ENCODE results near the gene PLSCR1. TPM values are rescaled to one million over a fixed set of nuclear protein-coding genes. Genes with fewer than 3 reads are reported as not detected.

PLSCR1 gene
- total RNA-seq, 1 experiment from 2014 or later = 62.8 TPM

GRCh38 chr3:146471012-146471411 is 73.4 kb downstream of the PLSCR1 start:
- BruUV-seq (replicated peaks) = no TSS peak
- no peaks in the 10 kb centered on the region for H3K9me3 Mint-ChIP-seq (ENCODE audit: unreplicated experiment)
- ChIA-PET POLR2A (no interaction called here), CTCF (interaction anchor here (0.7 kb wide), 1 partner anchor 994 kb away, joined by 3 read pairs; no protein-coding TSS in a partner anchor)
- H3K27ac Mint-ChIP-seq (ENCODE audit: low read depth, unreplicated experiment) = no peak overlapping the region
- H3K27me3 Mint-ChIP-seq (ENCODE audit: insufficient read depth, unreplicated experiment) = no peaks in the 10 kb centered on the region
- no peak overlapping the region for H3K4me3 Mint-ChIP-seq (ENCODE audit: unreplicated experiment)
- H3K36me3 Mint-ChIP-seq (ENCODE audit: insufficient read depth, unreplicated experiment) = peaks cover 4% of the 10 kb centered on the region
- TF ChIP-seq CTCF (IDR thresholded peaks at IDR 0.05; ENCODE audit: unreplicated experiment) = no peak
- DNase-seq (ENCODE audit: unreplicated experiment) = no peak
- peaks cover 32% of the 10 kb centered on the region for H3K4me1 Mint-ChIP-seq (ENCODE audit: insufficient read depth, unreplicated experiment)
- intact Hi-C loops (cut with micrococcal nuclease) = no loop called here

- TF ChIP-seq CTCF (IDR thresholded peaks at IDR 0.05; ENCODE audit: unreplicated experiment) = no peak
- peaks cover 37% of the 10 kb centered on the region for H3K4me1 Mint-ChIP-seq (ENCODE audit: insufficient read depth, unreplicated experiment)
- peaks cover 4% of the 10 kb centered on the region for H3K36me3 Mint-ChIP-seq (ENCODE audit: insufficient read depth, unreplicated experiment)
- no peaks in the 10 kb centered on the region for H3K9me3 Mint-ChIP-seq (ENCODE audit: unreplicated experiment)
- intact Hi-C loops (cut with micrococcal nuclease) = no loop called here
- ChIA-PET POLR2A (no interaction called here), CTCF (interaction anchor here (0.7 kb wide), 1 partner anchor 993 kb away, joined by 3 read pairs; no protein-coding TSS in a partner anchor)
- H3K27me3 Mint-ChIP-seq (ENCODE audit: insufficient read depth, unreplicated experiment) = no peaks in the 10 kb centered on the region
- no TSS peak for BruUV-seq (replicated peaks)
- no peak for DNase-seq (ENCODE audit: unreplicated experiment)
- no peak overlapping the region for H3K27ac Mint-ChIP-seq (ENCODE audit: low read depth, unreplicated experiment)
- no peak overlapping the region for H3K4me3 Mint-ChIP-seq (ENCODE audit: unreplicated experiment)
Observed at GRCh38 chr3:146470425-146470990, 73.9 kb downstream of the PLSCR1 start.

- peak within 1 kb of the TSS; percentile 79 for H3K27ac Mint-ChIP-seq (ENCODE audit: low read depth, unreplicated experiment)
- H3K36me3 Mint-ChIP-seq (ENCODE audit: insufficient read depth, unreplicated experiment) = peaks cover 4% of the 10 kb centered on the region
- no peaks in the 10 kb centered on the region for H3K9me3 Mint-ChIP-seq (ENCODE audit: unreplicated experiment)
- TF ChIP-seq CTCF (IDR thresholded peaks at IDR 0.05; ENCODE audit: unreplicated experiment) = no peak
- intact Hi-C loops (cut with micrococcal nuclease) = no loop called here
- ChIA-PET POLR2A (interaction anchor here (1.2 kb wide), 1 partner anchor 37 kb away, joined by 3 read pairs; no protein-coding TSS in a partner anchor), CTCF (no interaction called here)
- DNase-seq (ENCODE audit: unreplicated experiment) = no peak
- no peaks in the 10 kb centered on the region for H3K27me3 Mint-ChIP-seq (ENCODE audit: insufficient read depth, unreplicated experiment)
- H3K4me3 Mint-ChIP-seq (ENCODE audit: unreplicated experiment) = no peak within 1 kb of the TSS
- H3K4me1 Mint-ChIP-seq (ENCODE audit: insufficient read depth, unreplicated experiment) = peaks cover 29% of the 10 kb centered on the region
- no TSS peak for BruUV-seq (replicated peaks)
Observed at GRCh38 chr3:146469150-146470017, 75.0 kb downstream of the PLSCR1 start, which contains the start of gene PLSCR2. Gene PLSCR2 (minus strand): TSS chr3:146469561. CDS start chr3:146459904, 9,657 bp downstream.

GRCh38 chr3:146468671-146469149 is 75.7 kb downstream of the PLSCR1 start:
- peaks cover 4% of the 10 kb centered on the region for H3K36me3 Mint-ChIP-seq (ENCODE audit: insufficient read depth, unreplicated experiment)
- CTCF ChIA-PET = interaction anchor here (0.8 kb wide), 1 partner anchor 109 kb away, joined by 3 read pairs; no protein-coding TSS in a partner anchor
- H3K27ac Mint-ChIP-seq (ENCODE audit: low read depth, unreplicated experiment) = peak overlapping the region; percentile 79
- intact Hi-C loops (cut with micrococcal nuclease) = no loop called here
- peaks cover 22% of the 10 kb centered on the region for H3K4me1 Mint-ChIP-seq (ENCODE audit: insufficient read depth, unreplicated experiment)
- H3K27me3 Mint-ChIP-seq (ENCODE audit: insufficient read depth, unreplicated experiment) = no peaks in the 10 kb centered on the region
- no peaks in the 10 kb centered on the region for H3K9me3 Mint-ChIP-seq (ENCODE audit: unreplicated experiment)
- POLR2A ChIA-PET = interaction anchor here (1.2 kb wide), 1 partner anchor 38 kb away, joined by 3 read pairs; no protein-coding TSS in a partner anchor
- H3K4me3 Mint-ChIP-seq (ENCODE audit: unreplicated experiment) = no peak overlapping the region
- BruUV-seq (replicated peaks) = no TSS peak
- DNase-seq (ENCODE audit: unreplicated experiment) = peak; percentile 58
- no peak for TF ChIP-seq CTCF (IDR thresholded peaks at IDR 0.05; ENCODE audit: unreplicated experiment)

Measured in MCF 10A (cell line).